Measurements from ENCODE around the gene ESM1. TPM values are rescaled to one million over a fixed set of nuclear protein-coding genes. Genes with fewer than 3 reads are reported as not detected.

Gene ESM1
- polyA plus RNA-seq, 1 donor from 2014 or later = not detected

DNA sequence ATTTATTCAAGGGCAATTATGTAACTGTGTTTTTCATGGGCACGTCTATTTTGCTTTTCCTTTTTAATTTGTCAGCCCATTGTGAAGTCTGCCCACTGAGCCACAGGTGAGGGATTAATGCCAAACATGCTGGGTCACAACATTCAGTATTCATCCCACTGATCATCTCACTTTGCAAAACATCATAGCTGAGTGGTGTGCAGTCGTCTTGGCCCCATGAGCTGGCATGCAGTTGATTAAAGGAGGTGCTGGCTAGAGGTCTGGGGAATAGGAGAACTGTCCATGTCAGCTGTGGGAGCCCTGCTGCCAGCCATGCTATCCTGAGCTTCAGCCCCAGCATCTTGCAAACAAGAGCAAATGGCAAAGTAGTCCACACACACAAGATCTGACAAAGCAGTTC, 11.7 kb upstream of the ESM1 start:
- H2AFZ ChIP-seq (ENCODE audit: low read depth, low read length) = no peak overlapping the region
- H3K9me3 ChIP-seq (ENCODE audit: low read length) = no peaks in the 10 kb centered on the region
- no peaks in the 10 kb centered on the region for H3K9me2 ChIP-seq (ENCODE audit: insufficient read depth, low read length)

DNA sequence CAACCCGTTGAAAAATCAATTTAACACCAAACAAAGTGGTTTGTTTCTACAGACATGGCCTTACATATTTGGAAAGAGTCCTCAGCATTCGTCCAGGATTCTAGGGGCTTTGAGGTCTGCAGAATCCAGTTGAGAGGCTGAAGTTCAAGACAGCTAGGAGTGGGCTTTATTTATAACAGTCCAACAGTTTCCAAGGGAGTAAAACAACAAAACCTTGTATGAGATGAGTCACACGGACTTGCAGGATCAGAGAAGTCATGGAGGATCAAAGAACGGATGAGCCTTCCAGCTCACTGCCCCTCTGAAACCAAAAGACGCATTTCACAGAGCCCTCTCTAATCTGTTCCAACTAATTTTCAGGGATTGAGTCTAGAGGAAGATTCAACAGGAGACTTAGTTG, 11.1 kb upstream of the ESM1 start:
- Histone ChIP-seq H3K4me3 (ENCODE audit: low read length) (no peak overlapping the region), H4K20me1 (ENCODE audit: insufficient read depth) (no peaks in the 10 kb centered on the region), H3K27ac (ENCODE audit: low read length) (no peak overlapping the region), H3K9me3 (ENCODE audit: low read length) (no peaks in the 10 kb centered on the region), H3F3A (ENCODE audit: insufficient read depth, low read length, poor library complexity, severe bottlenecking) (no peaks in the 10 kb centered on the region), H3K9me2 (ENCODE audit: insufficient read depth, low read length) (no peaks in the 10 kb centered on the region), H3K4me2 (ENCODE audit: low read length) (no peak overlapping the region), H3K79me2 (replicated peaks; ENCODE audit: insufficient read depth, low read length) (no peaks in the 10 kb centered on the region), H3K36me3 (ENCODE audit: insufficient read depth, low read length) (no peaks in the 10 kb centered on the region), H2AFZ (ENCODE audit: low read depth, low read length) (no peak overlapping the region), H3K9ac (ENCODE audit: low read length) (no peak overlapping the region), H3K27me3 (ENCODE audit: insufficient read depth, low read depth, low read length) (no peaks in the 10 kb centered on the region)
- no peak for TF ChIP-seq EZH2 (IDR thresholded peaks at IDR 0.05; ENCODE audit: borderline replicate concordance, insufficient read depth, low read length, poor library complexity, severe bottlenecking)
- no peak for TF ChIP-seq EP300 (conservative IDR thresholded peaks at IDR 0.05; ENCODE audit: poor library complexity, severe bottlenecking)
- no peak for TF ChIP-seq RAD21 (conservative IDR thresholded peaks at IDR 0.05)
- no peak for TF ChIP-seq SMC3 (conservative IDR thresholded peaks at IDR 0.05; ENCODE audit: poor library complexity)
- no peak for TF ChIP-seq MXI1 (conservative IDR thresholded peaks at IDR 0.05; ENCODE audit: poor library complexity, severe bottlenecking)
- TF ChIP-seq TAF1 (IDR thresholded peaks at IDR 0.05; ENCODE audit: low read depth) = no peak
- TF ChIP-seq POLR2AphosphoS5 (IDR thresholded peaks at IDR 0.05) = no peak
- TF ChIP-seq, protein P1, sequence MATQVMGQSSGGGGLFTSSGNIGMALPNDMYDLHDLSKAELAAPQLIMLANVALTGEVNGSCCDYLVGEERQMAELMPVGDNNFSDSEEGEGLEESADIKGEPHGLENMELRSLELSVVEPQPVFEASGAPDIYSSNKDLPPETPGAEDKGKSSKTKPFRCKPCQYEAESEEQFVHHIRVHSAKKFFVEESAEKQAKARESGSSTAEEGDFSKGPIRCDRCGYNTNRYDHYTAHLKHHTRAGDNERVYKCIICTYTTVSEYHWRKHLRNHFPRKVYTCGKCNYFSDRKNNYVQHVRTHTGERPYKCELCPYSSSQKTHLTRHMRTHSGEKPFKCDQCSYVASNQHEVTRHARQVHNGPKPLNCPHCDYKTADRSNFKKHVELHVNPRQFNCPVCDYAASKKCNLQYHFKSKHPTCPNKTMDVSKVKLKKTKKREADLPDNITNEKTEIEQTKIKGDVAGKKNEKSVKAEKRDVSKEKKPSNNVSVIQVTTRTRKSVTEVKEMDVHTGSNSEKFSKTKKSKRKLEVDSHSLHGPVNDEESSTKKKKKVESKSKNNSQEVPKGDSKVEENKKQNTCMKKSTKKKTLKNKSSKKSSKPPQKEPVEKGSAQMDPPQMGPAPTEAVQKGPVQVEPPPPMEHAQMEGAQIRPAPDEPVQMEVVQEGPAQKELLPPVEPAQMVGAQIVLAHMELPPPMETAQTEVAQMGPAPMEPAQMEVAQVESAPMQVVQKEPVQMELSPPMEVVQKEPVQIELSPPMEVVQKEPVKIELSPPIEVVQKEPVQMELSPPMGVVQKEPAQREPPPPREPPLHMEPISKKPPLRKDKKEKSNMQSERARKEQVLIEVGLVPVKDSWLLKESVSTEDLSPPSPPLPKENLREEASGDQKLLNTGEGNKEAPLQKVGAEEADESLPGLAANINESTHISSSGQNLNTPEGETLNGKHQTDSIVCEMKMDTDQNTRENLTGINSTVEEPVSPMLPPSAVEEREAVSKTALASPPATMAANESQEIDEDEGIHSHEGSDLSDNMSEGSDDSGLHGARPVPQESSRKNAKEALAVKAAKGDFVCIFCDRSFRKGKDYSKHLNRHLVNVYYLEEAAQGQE (IDR thresholded peaks at IDR 0.05; ENCODE audit: borderline replicate concordance) = no peak
- TF ChIP-seq, protein P2, sequence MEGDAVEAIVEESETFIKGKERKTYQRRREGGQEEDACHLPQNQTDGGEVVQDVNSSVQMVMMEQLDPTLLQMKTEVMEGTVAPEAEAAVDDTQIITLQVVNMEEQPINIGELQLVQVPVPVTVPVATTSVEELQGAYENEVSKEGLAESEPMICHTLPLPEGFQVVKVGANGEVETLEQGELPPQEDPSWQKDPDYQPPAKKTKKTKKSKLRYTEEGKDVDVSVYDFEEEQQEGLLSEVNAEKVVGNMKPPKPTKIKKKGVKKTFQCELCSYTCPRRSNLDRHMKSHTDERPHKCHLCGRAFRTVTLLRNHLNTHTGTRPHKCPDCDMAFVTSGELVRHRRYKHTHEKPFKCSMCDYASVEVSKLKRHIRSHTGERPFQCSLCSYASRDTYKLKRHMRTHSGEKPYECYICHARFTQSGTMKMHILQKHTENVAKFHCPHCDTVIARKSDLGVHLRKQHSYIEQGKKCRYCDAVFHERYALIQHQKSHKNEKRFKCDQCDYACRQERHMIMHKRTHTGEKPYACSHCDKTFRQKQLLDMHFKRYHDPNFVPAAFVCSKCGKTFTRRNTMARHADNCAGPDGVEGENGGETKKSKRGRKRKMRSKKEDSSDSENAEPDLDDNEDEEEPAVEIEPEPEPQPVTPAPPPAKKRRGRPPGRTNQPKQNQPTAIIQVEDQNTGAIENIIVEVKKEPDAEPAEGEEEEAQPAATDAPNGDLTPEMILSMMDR (IDR thresholded peaks at IDR 0.05; ENCODE audit: poor library complexity, severe bottlenecking) = no peak

More for the DNA sequence above, 11.7 kb upstream of the ESM1 start:
- H3F3A ChIP-seq (ENCODE audit: insufficient read depth, low read length, poor library complexity, severe bottlenecking) = no peaks in the 10 kb centered on the region
- no peaks in the 10 kb centered on the region for H3K36me3 ChIP-seq (ENCODE audit: insufficient read depth, low read length)
- no peak overlapping the region for H3K27ac ChIP-seq (ENCODE audit: low read length)
- H3K9ac ChIP-seq (ENCODE audit: low read length) = no peak overlapping the region
- H3K4me3 ChIP-seq (ENCODE audit: low read length) = no peak overlapping the region
- no peaks in the 10 kb centered on the region for H3K27me3 ChIP-seq (ENCODE audit: insufficient read depth, low read depth, low read length)
- H3K4me2 ChIP-seq (ENCODE audit: low read length) = no peak overlapping the region
- TF ChIP-seq POLR2AphosphoS5 (IDR thresholded peaks at IDR 0.05) (no peak), RAD21 (conservative IDR thresholded peaks at IDR 0.05) (no peak), EZH2 (IDR thresholded peaks at IDR 0.05; ENCODE audit: borderline replicate concordance, insufficient read depth, low read length, poor library complexity, severe bottlenecking) (no peak), TAF1 (IDR thresholded peaks at IDR 0.05; ENCODE audit: low read depth) (no peak), EP300 (conservative IDR thresholded peaks at IDR 0.05; ENCODE audit: poor library complexity, severe bottlenecking) (no peak), MXI1 (conservative IDR thresholded peaks at IDR 0.05; ENCODE audit: poor library complexity, severe bottlenecking) (no peak), SMC3 (conservative IDR thresholded peaks at IDR 0.05; ENCODE audit: poor library complexity) (no peak)
- TF ChIP-seq, protein P1 (IDR thresholded peaks at IDR 0.05; ENCODE audit: borderline replicate concordance) = no peak
- TF ChIP-seq, protein P2 (IDR thresholded peaks at IDR 0.05; ENCODE audit: poor library complexity, severe bottlenecking) = no peak
- H3K79me2 ChIP-seq (replicated peaks; ENCODE audit: insufficient read depth, low read length) = no peaks in the 10 kb centered on the region
- H4K20me1 ChIP-seq (ENCODE audit: insufficient read depth) = no peaks in the 10 kb centered on the region
